HepG2 (cell line): ENCODE data around the gene PNKD. TPM values are rescaled to one million over a fixed set of nuclear protein-coding genes. Genes with fewer than 3 reads are reported as not detected.

Experiments used
- BCL3 ChIP-seq: sonication (generic); formaldehyde crosslinking; IDR thresholded peaks from 2 replicates; pipeline ENCODE4 v1.5.1; 2020; ENCODE audit warnings: mild to moderate bottlenecking, missing genetic modification reagents, moderate library complexity
- CHD2 ChIP-seq: IDR thresholded peaks from 2 replicates; pipeline ENCODE4 v1.6.1; 2011; ENCODE audit warnings: low read depth, low read length, improper control_type of control experiment
- HES4 ChIP-seq: sonication (generic); formaldehyde crosslinking; IDR thresholded peaks from 2 replicates; pipeline ENCODE4 v1.9.0; 2021; ENCODE audit warnings: mild to moderate bottlenecking, missing genetic modification reagents, borderline replicate concordance
- HNF4A ChIP-seq: sonication (generic); formaldehyde crosslinking; IDR thresholded peaks from 2 replicates; pipeline ENCODE4 v1.4.0; 2020; ENCODE audit warnings: missing genetic modification reagents
- KLF9 ChIP-seq: IDR thresholded peaks from 2 replicates; pipeline ENCODE4 v1.6.1; 2016; ENCODE audit warnings: low read depth
- MIXL1 ChIP-seq: IDR thresholded peaks from 2 replicates; pipeline ENCODE4 v1.6.1; 2016
- MTA1 ChIP-seq: sonication (generic); formaldehyde crosslinking; IDR thresholded peaks from 2 replicates; pipeline ENCODE4 v1.4.0; 2020; ENCODE audit warnings: missing genetic modification reagents, mild to moderate bottlenecking, borderline replicate concordance
- POLR2AphosphoS5 ChIP-seq: IDR thresholded peaks from 2 replicates; pipeline ENCODE4 v1.6.1; 2012; ENCODE audit warnings: low read depth, low read length
- TBX3 ChIP-seq: fragments of 450-650 bp; IDR thresholded peaks from 2 replicates; pipeline ENCODE4 v1.6.1; 2017; ENCODE audit warnings: antibody characterized with exemption, mild to moderate bottlenecking, inconsistent platforms, borderline replicate concordance
- ZBTB33 ChIP-seq: sonication (generic); formaldehyde crosslinking; IDR thresholded peaks from 2 replicates; pipeline ENCODE4 v1.4.0; 2020; ENCODE audit warnings: missing genetic modification reagents
- ZFYVE20 ChIP-seq: sonication (generic); formaldehyde crosslinking; IDR thresholded peaks from 2 replicates; pipeline ENCODE4 v1.8.0; 2023; ENCODE audit warnings: low read depth, mild to moderate bottlenecking, moderate library complexity, missing genetic modification reagents, borderline replicate concordance
- ZNF335 ChIP-seq: sonication (generic); formaldehyde crosslinking; IDR thresholded peaks from 2 replicates; pipeline ENCODE4 v1.4.0; 2020; ENCODE audit warnings: missing genetic modification reagents
- ZNF512B ChIP-seq: sonication (generic); formaldehyde crosslinking; IDR thresholded peaks from 2 replicates; pipeline ENCODE4 v1.5.1; 2020; ENCODE audit warnings: missing genetic modification reagents, mild to moderate bottlenecking, borderline replicate concordance
- ZNF691 ChIP-seq: sonication (generic); formaldehyde crosslinking; IDR thresholded peaks from 2 replicates; pipeline ENCODE4 v1.4.0; 2020; ENCODE audit warnings: missing genetic modification reagents, low read depth, mild to moderate bottlenecking, borderline replicate concordance
- ZNF776 ChIP-seq: sonication (generic); formaldehyde crosslinking; IDR thresholded peaks from 2 replicates; pipeline ENCODE4 v1.4.0; 2020; ENCODE audit warnings: mild to moderate bottlenecking, missing genetic modification reagents
- polyA plus RNA-seq, 8 experiments: library from polyadenylated mRNA; depleted of rRNA in 3 of 8; stranded (reverse) in 7 of 8; unstranded in 1 of 8; fragments of >200 nt; fragmentation: Illumina TruSeq in 4 of 8; extraction: Trizol in 4 of 8; gene quantifications; 2 replicates each; pipeline versions ENCODE4 v1.2.1 to v1.2.3, GENCODE V29; 2011 to 2016; ENCODE audit warnings: low read depth in 4 of 8, missing spikeins in 1 of 8, mixed read lengths in 1 of 8; ENCODE audit not compliant: insufficient read depth in 1 of 8
- total RNA-seq, 5 experiments: library from RNA; depleted of rRNA; stranded (reverse); fragments of >200 nt; fragmentation: Illumina TruSeq; extraction: Trizol; gene quantifications; 2 replicates each; pipeline ENCODE4 v1.2.3, GENCODE V29; 2016; ENCODE audit warnings: low read depth in 1 of 5

Gene PNKD
- total and polyA plus RNA-seq, 2 of the 13 experiments (the other 11 are each of a cell fraction or from before 2014, with no cell fraction given): 55.9 to 80.4 TPM

GRCh38 chr2:218389333-218390150 lies 119.2 kb downstream of the PNKD start (continued):
- no peak for TF ChIP-seq ZFYVE20 (CRISPR knock-in tag)
- no peak for TF ChIP-seq HES4 (CRISPR knock-in tag)
- no peak for TF ChIP-seq KLF9 (CRISPR knock-in tag)
- TF ChIP-seq TBX3: peak; percentile 23; the same call in 1 of the 2 replicates
- 0 out of 2 replicates have a peak, but pooled peaks have one; percentile 29 for TF ChIP-seq ZNF512B (CRISPR knock-in tag)
- TF ChIP-seq ZNF335 (CRISPR knock-in tag): no peak
- peak; percentile 85 for TF ChIP-seq CHD2
- 0 out of 2 replicates have a peak, but pooled peaks have one; percentile 9 for TF ChIP-seq ZBTB33 (CRISPR knock-in tag)
- TF ChIP-seq POLR2AphosphoS5: peak; percentile 36; the same call in 1 of the 2 replicates
- TF ChIP-seq HNF4A (CRISPR knock-in tag): peak; percentile 71
- TF ChIP-seq MIXL1 (CRISPR knock-in tag): no peak
- TF ChIP-seq ZNF691 (CRISPR knock-in tag): no peak
- no peak for TF ChIP-seq MTA1 (CRISPR knock-in tag)
- TF ChIP-seq BCL3 (CRISPR knock-in tag): peak; percentile 45; the same call in 1 of the 2 replicates
- TF ChIP-seq ZNF776: 0 out of 2 replicates have a peak, but pooled peaks have one; percentile 2
